Pancreas (tissue), 10 donors: ENCODE measurements around the gene ATP1A4. TPM values are rescaled to one million over a fixed set of nuclear protein-coding genes. Genes with fewer than 3 reads are reported as not detected.
A peak's percentile ranks its signal among the peaks of the same experiment; 100 is the strongest.

Experiments used
- ATAC-seq, 4 donors: fragments of 200-7000 bp; cut with Tn5 transposase; one replicate each; pipeline versions ENCODE4 v1.8.0 to v1.9.1; 2020; ENCODE audit warnings: mild to moderate bottlenecking in 4 of 4, moderate library complexity in 4 of 4
- DNase-seq, 6 donors: peaks; one replicate each; pipeline ENCODE4 v3.0.0-alpha.2; 2020
- FAIRE-seq: peaks from 2 replicates; lab custom pipeline; 2012; peaks lifted over from hg19 to GRCh38; lab: Jason Lieb, UNC
- H3K27ac ChIP-seq, 4 donors: fragments of 200-600 bp; sonication (generic); 1 replicate in 3 of 4; 2 replicates in 1 of 4; pipeline versions ENCODE4 v1.5.0 to v1.8.0; 2020
- H3K27me3 ChIP-seq, 4 donors: fragments of 200-600 bp; one replicate each; pipeline ENCODE4 v1.8.0; 2021
- H3K36me3 ChIP-seq, 3 donors: fragments of 200-600 bp; sonication (generic) in 1 of 3; one replicate each; pipeline versions ENCODE4 v1.5.0 to v1.8.0; 2020 to 2021
- H3K4me1 ChIP-seq, 3 donors: fragments of 200-600 bp; one replicate each; pipeline ENCODE4 v1.8.0; 2021
- H3K4me3 ChIP-seq, 4 donors: fragments of 200-600 bp; sonication (generic) in 2 of 4; one replicate each; pipeline versions ENCODE4 v1.5.0 to v1.8.0; 2020 to 2021
- H3K9me3 ChIP-seq, 4 donors: fragments of 200-600 bp; one replicate each; pipeline ENCODE4 v1.8.0; 2021
- CTCF ChIP-seq, 4 donors: fragments of 200-600 bp; sonication (generic) in 3 of 4; IDR thresholded peaks; one replicate each; pipeline versions ENCODE4 v1.5.0 to v1.8.0; 2021; ENCODE audit warnings: antibody characterized with exemption in 4 of 4
- WGBS, 2 donors: extraction: QIAGEN DNeasy Blood & Tissue Kit; methylation state at CpG; one replicate each; pipeline ENCODE4 v1.1.7; 2013; 5-methylcytosine and 5-hydroxymethylcytosine counted together
- intact Hi-C, 3 donors: fragments of 100-400 bp; cut with DNase I; formaldehyde crosslinking; loops; one replicate each; pipeline versions ENCODE4 v1.11.1 to v1.14.2; 2022
- polyA plus RNA-seq, 2 donors: library from polyadenylated mRNA; stranded (reverse); fragments of 200-250 nt; gene quantifications; one replicate each; pipeline ENCODE4 v1.2.3, GENCODE V29; 2013
- total RNA-seq, 6 donors: library from RNA; stranded (reverse); fragmentation: NEBNext Ultra II Directional in 4 of 6; extraction: Animal tissue kit (Norgen Biotek cat#: 25700) in 4 of 6; gene quantifications; one replicate each; pipeline versions ENCODE4 v1.2.1 to v1.2.4, GENCODE V29; 2021 to 2023
- donor health status: healthy with polysubstance abuse.
- donor health status: DM: no; HTN: no; CAD: no; lungs with moderate emphysema.
- donor health status: DM: no; HTN: no; CAD: no.
- donor health status: control.
- donor health status: control.
- donor health status: Bipolar disorder and iron deficiency.
- donor health status: DM: yes; HTN: yes; CAD: no.
- donor health status: DM: no; HTN: no; CAD: no.
- donor health status: DM: no; HTN: no; CAD: no.
- donor health status: DM: yes; HTN: yes; CAD: no.

The ATP1A4 gene
- total and polyA plus RNA-seq, 8 donors: not detected

GRCh38 chr1:160157174-160157573 is 5.8 kb downstream of the ATP1A4 start:
- H3K9me3 ChIP-seq: no peaks in the 10 kb centered on the region
- no peak overlapping the region for H3K4me3 ChIP-seq
- no peaks in the 10 kb centered on the region for H3K36me3 ChIP-seq
- DNase-seq (no peak), FAIRE-seq (no peak), ATAC-seq (no peak)
- no peak for TF ChIP-seq CTCF (IDR thresholded peaks at IDR 0.05)
- H3K27ac ChIP-seq: no peak overlapping the region
- H3K4me1 ChIP-seq: peaks cover 0 to 5% (median 0%) of the 10 kb centered on the region in 3 donors
- 67 to 73% methylated on average over 4 of the region's 4 CpGs for WGBS, 2 donors
- intact Hi-C loops: no loop called here
- H3K27me3 ChIP-seq: no peaks in the 10 kb centered on the region

GRCh38 chr1:160158031-160158430 is 6.6 kb downstream of the ATP1A4 start:
- DNase-seq: no peak
- H3K27me3 ChIP-seq: no peaks in the 10 kb centered on the region
- 80 to 94% methylated on average over 3 of the region's 3 CpGs for WGBS, 2 donors

GRCh38 chr1:160158534-160158933 is 7.1 kb downstream of the ATP1A4 start:
- 87 to 89% methylated on average over 4 of the region's 4 CpGs for WGBS, 2 donors
- FAIRE-seq: no peak

More at GRCh38 chr1:160158031-160158430, 6.6 kb downstream of the ATP1A4 start:
- Histone ChIP-seq H3K36me3 (no peaks in the 10 kb centered on the region), H3K27ac (no peak overlapping the region), H3K9me3 (no peaks in the 10 kb centered on the region), H3K4me3 (no peak overlapping the region), H3K4me1 (peaks cover 0 to 5% (median 0%) of the 10 kb centered on the region in 3 donors)
- intact Hi-C loops: no loop called here
- FAIRE-seq: no peak
- TF ChIP-seq CTCF (IDR thresholded peaks at IDR 0.05): no peak
- ATAC-seq: no peak

GRCh38 chr1:160159846-160160245 is 8.4 kb downstream of the ATP1A4 start:
- intact Hi-C loops: no loop called here
- Histone ChIP-seq H3K4me3 (no peak overlapping the region), H3K4me1 (peaks cover 0 to 5% (median 0%) of the 10 kb centered on the region in 3 donors), H3K27me3 (no peaks in the 10 kb centered on the region), H3K9me3 (no peaks in the 10 kb centered on the region), H3K27ac (no peak overlapping the region), H3K36me3 (no peaks in the 10 kb centered on the region)
- TF ChIP-seq CTCF (IDR thresholded peaks at IDR 0.05): no peak
- FAIRE-seq (no peak), ATAC-seq (peak in 2 of 4 donors; percentile 35 to 52), DNase-seq (no peak)

More at GRCh38 chr1:160158534-160158933, 7.1 kb downstream of the ATP1A4 start:
- Histone ChIP-seq H3K9me3 (no peaks in the 10 kb centered on the region), H3K27ac (no peak overlapping the region), H3K27me3 (no peaks in the 10 kb centered on the region), H3K4me3 (no peak overlapping the region), H3K4me1 (peaks cover 0 to 5% (median 0%) of the 10 kb centered on the region in 3 donors), H3K36me3 (no peaks in the 10 kb centered on the region)
- no peak for DNase-seq
- no peak for ATAC-seq
- no peak for TF ChIP-seq CTCF (IDR thresholded peaks at IDR 0.05)
- intact Hi-C loops: no loop called here

- no peak for TF ChIP-seq CTCF (IDR thresholded peaks at IDR 0.05)
- intact Hi-C loops: no loop called here
- H3K4me3 ChIP-seq: no peak overlapping the region
- no peaks in the 10 kb centered on the region for H3K27me3 ChIP-seq
- H3K27ac ChIP-seq: no peak overlapping the region
- no peaks in the 10 kb centered on the region for H3K9me3 ChIP-seq
- H3K36me3 ChIP-seq: no peaks in the 10 kb centered on the region
- peaks cover 0 to 5% (median 0%) of the 10 kb centered on the region in 3 donors for H3K4me1 ChIP-seq
- no peak for DNase-seq
- ATAC-seq: no peak
- WGBS, 2 donors: 79% methylated on average over 6 of the region's 6 CpGs
- no peak for FAIRE-seq
Measured at GRCh38 chr1:160161965-160162705, 10.7 kb downstream of the ATP1A4 start.
